Lower leg skin (tissue), 3 donors: ENCODE measurements around the gene TM4SF1.

Source experiments
- CTCF ChIP-seq, 3 donors: fragments of 450-650 bp; IDR thresholded peaks; one replicate each; pipeline ENCODE4 v1.5.1; 2016; ENCODE audit warnings: antibody characterized with exemption in 3 of 3, mild to moderate bottlenecking in 3 of 3, moderate library complexity in 2 of 3
- POLR2A ChIP-seq, 2 donors: fragments of 450-650 bp; IDR thresholded peaks; one replicate each; pipeline ENCODE4 v1.6.1; 2016 to 2017; ENCODE audit warnings: antibody characterized with exemption in 2 of 2, mild to moderate bottlenecking in 1 of 2, moderate library complexity in 1 of 2

GRCh38 chr3:149395107-149396089, 17.9 kb upstream of the TM4SF1 start:
- no peak for TF ChIP-seq CTCF (IDR thresholded peaks at IDR 0.05)
- no peak for TF ChIP-seq POLR2A (IDR thresholded peaks at IDR 0.05)
